ENCODE measurements around the gene MTFR1L.

GRCh38 chr1:25877155-25877554 is 57.4 kb downstream of the MTFR1L start:
- TF ChIP-seq CTCF (conservative IDR thresholded peaks at IDR 0.05) (no peak), EZH2 (IDR thresholded peaks at IDR 0.05; ENCODE audit: low read depth) (no peak)
